A549 (cell line): Measurements from ENCODE around the gene ATP5F1E. TPM values are rescaled to one million over a fixed set of nuclear protein-coding genes. Genes with fewer than 3 reads are reported as not detected.

ENCODE experiments used
- ATAC-seq, 2 experiments: fragments of 200-7000 bp in 1 of 2; fragments of >200 bp in 1 of 2; cut with Nextera tagmentation in 1 of 2; cut with Tn5 transposase in 1 of 2; 3 replicates each; pipeline versions ENCODE4 v1.8.0 to v1.9.1; 2018 to 2020; ENCODE audit warnings: mild to moderate bottlenecking in 1 of 2, moderate library complexity in 1 of 2
- CTCF ChIA-PET: fragments of 300-600 bp; sonication (Branson Sonifier 250); formaldehyde crosslinking; extraction: SDS; loops from one replicate; lab custom pipeline; 2021; ENCODE audit warnings: antibody characterized with exemption, inconsistent platforms; lab: Yijun Ruan, JAX
- POLR2A ChIA-PET: fragments of 350-600 bp; formaldehyde crosslinking; extraction: SDS; loops from one replicate; lab custom pipeline; 2021; ENCODE audit warnings: antibody characterized with exemption, inconsistent platforms; lab: Yijun Ruan, JAX
- DNase-seq, 2 experiments: peaks; one replicate each; pipeline versions ENCODE4 v3.0.0 to v3.0.0-alpha.2; 2011 to 2016; ENCODE audit warnings: low read depth in 1 of 2, low spot score in 1 of 2
- FAIRE-seq: peaks from 2 replicates; lab custom pipeline; 2011; peaks lifted over from hg19 to GRCh38; lab: Jason Lieb, UNC
- H3K27ac ChIP-seq, 2 experiments: fragments of >200 bp; sonication (Bioruptor Twin); formaldehyde crosslinking; 3 replicates each; pipeline ENCODE4 v1.5.1; 2016 to 2017
- H3K4me1 ChIP-seq: fragments of >200 bp; sonication (Bioruptor Twin); formaldehyde crosslinking; 3 replicates; pipeline ENCODE4 v1.6.1; 2016
- H3K4me2 ChIP-seq: fragments of >200 bp; sonication (Bioruptor Twin); formaldehyde crosslinking; 3 replicates; pipeline ENCODE4 v1.6.1; 2016
- H3K4me3 ChIP-seq: fragments of >200 bp; sonication (Bioruptor Twin); formaldehyde crosslinking; 3 replicates; pipeline ENCODE4 v1.5.1; 2016
- H3K9me3 ChIP-seq: fragments of >200 bp; sonication (Bioruptor Twin); formaldehyde crosslinking; 3 replicates; pipeline ENCODE4 v1.6.1; 2016
- CBX2 ChIP-seq: fragments of 200-600 bp; sonication (generic); IDR thresholded peaks from 2 replicates; pipeline ENCODE4 v1.6.1; 2016; ENCODE audit warnings: low read depth, mild to moderate bottlenecking, borderline replicate concordance
- CEBPB ChIP-seq, 2 experiments: fragments of >200 bp in 1 of 2; sonication (Bioruptor Twin) in 1 of 2; formaldehyde crosslinking in 1 of 2; IDR thresholded peaks; 2 replicates each; pipeline ENCODE4 v1.6.1; 2012 to 2016
- CHD4 ChIP-seq: fragments of 200-600 bp; sonication (generic); IDR thresholded peaks from 2 replicates; pipeline ENCODE4 v1.6.1; 2016; ENCODE audit warnings: antibody characterized with exemption, mild to moderate bottlenecking, borderline replicate concordance
- FOSB ChIP-seq: fragments of 250-450 bp; sonication (Bioruptor Pico); IDR thresholded peaks from 2 replicates; pipeline ENCODE4 v1.5.0; 2020; ENCODE audit warnings: mild to moderate bottlenecking, moderate library complexity
- HDAC2 ChIP-seq: fragments of 200-600 bp; sonication (generic); IDR thresholded peaks from 2 replicates; pipeline ENCODE4 v1.6.1; 2016
- HEYL ChIP-seq: fragments of 250-450 bp; sonication (Bioruptor Pico); IDR thresholded peaks from 2 replicates; pipeline ENCODE4 v1.8.0; 2021; ENCODE audit warnings: mild to moderate bottlenecking, moderate library complexity
- HOXA7 ChIP-seq: fragments of 250-450 bp; sonication (Bioruptor Pico); IDR thresholded peaks from 2 replicates; pipeline ENCODE4 v1.5.0; 2020; ENCODE audit warnings: mild to moderate bottlenecking, moderate library complexity
- HOXB13 ChIP-seq: fragments of 250-450 bp; sonication (Bioruptor Pico); IDR thresholded peaks from 2 replicates; pipeline ENCODE4 v1.5.0; 2020; ENCODE audit warnings: low read depth, mild to moderate bottlenecking, moderate library complexity
- KDM5A ChIP-seq: fragments of 200-600 bp; sonication (generic); IDR thresholded peaks from 2 replicates; pipeline ENCODE4 v1.6.1; 2016; ENCODE audit warnings: antibody characterized with exemption, mild to moderate bottlenecking
- MAX ChIP-seq: IDR thresholded peaks from 2 replicates; pipeline ENCODE4 v1.6.1; 2012
- NPAS2 ChIP-seq: fragments of 250-450 bp; sonication (Bioruptor Pico); IDR thresholded peaks from 2 replicates; pipeline ENCODE4 v1.8.0; 2022; ENCODE audit warnings: mild to moderate bottlenecking, moderate library complexity, borderline replicate concordance
- PHF8 ChIP-seq: fragments of 200-600 bp; sonication (generic); IDR thresholded peaks from 2 replicates; pipeline ENCODE4 v1.6.1; 2016; ENCODE audit warnings: low read depth, mild to moderate bottlenecking, antibody characterized with exemption, moderate library complexity, borderline replicate concordance
- RAD21 ChIP-seq, 2 experiments: fragments of >200 bp in 1 of 2; sonication (Bioruptor Twin) in 1 of 2; formaldehyde crosslinking in 1 of 2; IDR thresholded peaks in 1 of 2; conservative IDR thresholded peaks in 1 of 2; 2 replicates in 1 of 2; 3 replicates in 1 of 2; pipeline ENCODE4 v1.6.1; 2012 to 2018; ENCODE audit warnings: inconsistent platforms in 1 of 2
- SMC3 ChIP-seq: fragments of >200 bp; sonication (Bioruptor Twin); formaldehyde crosslinking; IDR thresholded peaks from 3 replicates; pipeline ENCODE4 v1.6.1; 2018; ENCODE audit warnings: inconsistent platforms
- ZNF302 ChIP-seq: fragments of 250-450 bp; sonication (Bioruptor Pico); IDR thresholded peaks from 2 replicates; pipeline ENCODE4 v1.9.0; 2021; ENCODE audit warnings: inconsistent platforms, mild to moderate bottlenecking, moderate library complexity
- WGBS: methylation state at CpG from one replicate; pipeline ENCODE4 v1.1.6; 2017; ENCODE audit errors: missing lambda C conversion rate; 5-methylcytosine and 5-hydroxymethylcytosine counted together
- polyA plus RNA-seq, 4 experiments: library from polyadenylated mRNA; depleted of rRNA in 3 of 4; stranded (reverse); fragments of >200 nt; fragmentation: RNase III in 1 of 4; extraction: RNeasy Plus Mini Kit Qiagen cat#74134 plus additional on column Dnase treatment in 1 of 4; gene quantifications; 2 replicates in 3 of 4; 3 replicates in 1 of 4; pipeline ENCODE4 v1.2.3, GENCODE V29; 2011 to 2017
- TF ChIP-seq, protein P1 (sequence below): IDR thresholded peaks from 2 replicates; pipeline ENCODE4 v1.6.1; 2012
- TF ChIP-seq, protein P2 (sequence below): fragments of 150-350 bp; IDR thresholded peaks from 2 replicates; pipeline ENCODE4 v1.6.1; 2014; ENCODE audit warnings: low read depth, mild to moderate bottlenecking, low read length

The ATP5F1E gene
- polyA plus RNA-seq, 2 of the 4 experiments (the other 2 are of a cell fraction) = 84.9 to 108 TPM

DNA sequence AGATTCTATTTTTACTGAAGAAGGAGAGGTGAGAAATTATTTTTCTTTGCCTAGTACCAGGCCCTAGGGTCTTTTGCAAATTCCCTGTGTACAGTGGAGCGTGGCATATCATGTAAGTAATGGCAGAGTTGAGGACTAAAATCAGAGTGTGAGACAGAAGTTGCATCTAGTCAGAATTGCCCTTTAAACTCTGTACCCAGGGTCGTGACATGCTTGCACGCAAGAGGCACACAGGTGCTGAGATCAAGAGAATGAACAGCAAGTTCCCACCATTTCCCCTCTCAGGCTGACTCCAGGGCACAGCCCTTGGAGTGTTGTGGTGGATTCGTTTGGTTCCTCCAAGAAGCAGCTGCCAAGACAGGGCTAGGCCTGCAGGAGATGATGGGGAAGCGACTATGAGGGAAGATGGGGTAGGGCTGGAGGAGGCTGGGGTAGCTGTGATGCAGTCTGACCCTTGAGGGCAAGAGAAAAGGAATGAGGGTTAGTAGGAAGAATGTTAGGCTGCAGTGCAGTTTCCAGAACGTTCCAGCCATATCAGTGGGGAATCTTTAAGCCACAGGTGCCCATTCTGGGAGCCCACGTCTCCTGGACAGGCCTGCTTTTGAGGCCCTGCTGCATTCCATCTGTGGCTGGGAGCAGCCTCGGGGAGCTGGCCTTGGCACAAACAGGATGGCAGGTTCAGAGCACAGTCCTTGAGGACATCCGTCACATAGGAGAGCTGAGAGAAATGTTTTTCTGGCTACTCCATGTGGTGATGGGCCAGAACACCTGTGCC is 44.2 kb downstream of the ATP5F1E start:
- ATAC-seq = no peak
- FAIRE-seq = no peak
- ChIA-PET POLR2A (no interaction called here), CTCF (interaction anchor here (1.1 kb wide), 1 partner anchor 18 kb away, joined by 3 read pairs; no protein-coding TSS in a partner anchor)
- Histone ChIP-seq H3K27ac (no peak overlapping the region), H3K4me3 (no peak overlapping the region), H3K9me3 (no peaks in the 10 kb centered on the region), H3K4me2 (no peak overlapping the region), H3K4me1 (no peaks in the 10 kb centered on the region)
- 90% methylated on average over 9 of the region's 9 CpGs for WGBS
- DNase-seq = no peak
- TF ChIP-seq CEBPB (IDR thresholded peaks at IDR 0.05) (no peak), ZNF302 (CRISPR knock-in tag) (no peak), HDAC2 (no peak), CBX2 (no peak), HEYL (no peak), HOXB13 (CRISPR knock-in tag) (no peak), SMC3 (no peak), RAD21 (conservative IDR thresholded peaks at IDR 0.05 in 1 of 2, IDR thresholded peaks at IDR 0.05 in 1 of 2) (no peak), NPAS2 (no peak), CHD4 (no peak), KDM5A (no peak)
- TF ChIP-seq, protein P1, sequence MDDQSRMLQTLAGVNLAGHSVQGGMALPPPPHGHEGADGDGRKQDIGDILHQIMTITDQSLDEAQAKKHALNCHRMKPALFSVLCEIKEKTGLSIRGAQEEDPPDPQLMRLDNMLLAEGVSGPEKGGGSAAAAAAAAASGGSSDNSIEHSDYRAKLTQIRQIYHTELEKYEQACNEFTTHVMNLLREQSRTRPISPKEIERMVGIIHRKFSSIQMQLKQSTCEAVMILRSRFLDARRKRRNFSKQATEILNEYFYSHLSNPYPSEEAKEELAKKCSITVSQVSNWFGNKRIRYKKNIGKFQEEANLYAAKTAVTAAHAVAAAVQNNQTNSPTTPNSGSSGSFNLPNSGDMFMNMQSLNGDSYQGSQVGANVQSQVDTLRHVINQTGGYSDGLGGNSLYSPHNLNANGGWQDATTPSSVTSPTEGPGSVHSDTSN = no peak

GRCh38 chr20:58986968-58987517 is 45.1 kb downstream of the ATP5F1E start:
- H3K27ac ChIP-seq = no peak overlapping the region
- H3K9me3 ChIP-seq = no peaks in the 10 kb centered on the region
- no peak overlapping the region for H3K4me3 ChIP-seq
- TF ChIP-seq HOXA7 (no peak), MAX (no peak)
- TF ChIP-seq, all 56 proteins: peak for 0
- 91% methylated on average over 8 of the region's 8 CpGs for WGBS
- POLR2A ChIA-PET = no interaction called here
- no peak for FAIRE-seq
- no peak for DNase-seq
- H3K4me1 ChIP-seq = peaks cover 5% of the 10 kb centered on the region; the same call in 1 of the 3 replicates
- CTCF ChIA-PET = no interaction called here
- no peak for ATAC-seq
- H3K4me2 ChIP-seq = no peak overlapping the region

GRCh38 chr20:58986286-58986967 is 45.7 kb downstream of the ATP5F1E start:
- POLR2A ChIA-PET = no interaction called here

More at GRCh38 chr20:58986286-58986967, 45.7 kb downstream of the ATP5F1E start:
- H3K27ac ChIP-seq = no peak overlapping the region
- ATAC-seq (no peak), FAIRE-seq (no peak), DNase-seq (no peak)
- peaks cover 6% of the 10 kb centered on the region; the same call in 1 of the 3 replicates for H3K4me1 ChIP-seq
- no peaks in the 10 kb centered on the region for H3K9me3 ChIP-seq
- CTCF ChIA-PET = no interaction called here
- WGBS = 88% methylated on average over 9 of the region's 9 CpGs
- H3K4me3 ChIP-seq = no peak overlapping the region
- TF ChIP-seq PHF8 (no peak), HEYL (no peak), FOSB (no peak), SMC3 (no peak)
- TF ChIP-seq, protein P2, sequence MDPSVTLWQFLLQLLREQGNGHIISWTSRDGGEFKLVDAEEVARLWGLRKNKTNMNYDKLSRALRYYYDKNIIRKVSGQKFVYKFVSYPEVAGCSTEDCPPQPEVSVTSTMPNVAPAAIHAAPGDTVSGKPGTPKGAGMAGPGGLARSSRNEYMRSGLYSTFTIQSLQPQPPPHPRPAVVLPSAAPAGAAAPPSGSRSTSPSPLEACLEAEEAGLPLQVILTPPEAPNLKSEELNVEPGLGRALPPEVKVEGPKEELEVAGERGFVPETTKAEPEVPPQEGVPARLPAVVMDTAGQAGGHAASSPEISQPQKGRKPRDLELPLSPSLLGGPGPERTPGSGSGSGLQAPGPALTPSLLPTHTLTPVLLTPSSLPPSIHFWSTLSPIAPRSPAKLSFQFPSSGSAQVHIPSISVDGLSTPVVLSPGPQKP = no peak
- TF ChIP-seq, all 56 proteins: peak for 0
- no peak overlapping the region for H3K4me2 ChIP-seq
